Measurements from ENCODE around the gene GGA1.

GRCh38 chr22:37629928-37630327, 21.3 kb downstream of the GGA1 start:
- TF ChIP-seq EZH2 (IDR thresholded peaks at IDR 0.05; ENCODE audit: insufficient read depth, poor library complexity, severe bottlenecking) (no peak), EZH2phosphoT487 (IDR thresholded peaks at IDR 0.05; ENCODE audit: insufficient read depth, low read depth) (no peak)
